RPMI7951 (cell line): Measurements from ENCODE around the gene DHRS7B. TPM values are rescaled to one million over a fixed set of nuclear protein-coding genes. Genes with fewer than 3 reads are reported as not detected.
"Not testable (repeated sequence)": the region's sequence is repeated elsewhere in the genome, so short reads cannot be mapped to it uniquely, and the experiment has no call there.

Experiments
- DNase-seq: peaks from one replicate; pipeline ENCODE4 v3.0.0-alpha.2; 2012; ENCODE audit warnings: low read depth
- total RNA-seq: library from RNA; depleted of rRNA; stranded (reverse); fragments of >200 nt; shearing (Covaris generic); gene quantifications from 2 replicates; pipeline ENCODE4 v1.2.3, GENCODE V29; 2014

DHRS7B gene
- total RNA-seq, 1 experiment from 2014 or later, result 15.9 TPM

DNA sequence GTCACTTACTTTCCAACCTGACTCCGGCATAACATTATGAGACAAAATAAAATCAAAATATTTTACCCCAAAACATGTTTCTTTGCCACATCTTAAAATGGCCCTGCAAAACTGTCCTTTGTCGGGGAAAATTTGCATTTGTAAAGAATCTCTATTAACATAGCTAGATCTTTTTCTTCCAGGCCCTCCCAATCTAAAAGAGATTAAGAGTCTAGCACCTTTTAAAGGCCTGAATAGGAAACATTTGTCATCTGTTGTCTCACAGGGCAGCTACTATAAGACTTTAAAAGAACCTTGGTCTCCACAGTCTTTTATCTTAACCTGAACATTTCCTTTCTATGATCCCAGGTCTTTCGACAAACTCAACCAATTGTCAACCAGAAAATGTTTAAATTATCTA is 18.1 kb upstream of the DHRS7B start:
- DNase-seq, result no peak

DNA sequence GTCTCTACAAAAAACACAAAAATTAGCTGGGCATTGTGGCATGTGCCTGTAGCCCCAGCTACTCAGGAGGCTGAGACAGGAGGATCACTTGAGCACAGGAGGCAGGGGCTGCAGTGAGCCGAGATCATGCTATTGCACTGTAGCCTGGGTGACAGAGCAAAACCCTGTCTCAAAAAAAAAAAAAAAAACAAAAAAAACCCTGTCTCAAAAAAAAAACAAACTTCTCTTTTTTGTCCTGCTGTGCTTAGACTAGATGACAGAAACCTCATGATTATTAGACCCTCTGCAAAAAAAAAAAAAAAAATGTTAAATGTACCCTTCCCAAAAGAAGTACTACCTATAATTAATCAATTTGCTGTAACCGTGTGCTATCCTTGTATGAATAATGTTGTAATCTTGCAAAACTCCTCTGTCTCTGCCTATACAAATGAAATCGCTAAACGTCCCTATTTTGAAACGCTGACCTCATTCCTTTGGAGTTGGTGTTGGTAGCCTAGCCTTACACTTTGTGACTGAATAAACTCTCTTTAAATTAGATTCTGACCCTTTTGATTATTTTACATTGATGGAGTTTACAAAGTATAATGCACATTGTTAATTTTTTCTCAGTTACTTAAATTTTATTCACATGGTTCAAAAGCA is 13.6 kb upstream of the DHRS7B start:
- no peak for DNase-seq

DNA sequence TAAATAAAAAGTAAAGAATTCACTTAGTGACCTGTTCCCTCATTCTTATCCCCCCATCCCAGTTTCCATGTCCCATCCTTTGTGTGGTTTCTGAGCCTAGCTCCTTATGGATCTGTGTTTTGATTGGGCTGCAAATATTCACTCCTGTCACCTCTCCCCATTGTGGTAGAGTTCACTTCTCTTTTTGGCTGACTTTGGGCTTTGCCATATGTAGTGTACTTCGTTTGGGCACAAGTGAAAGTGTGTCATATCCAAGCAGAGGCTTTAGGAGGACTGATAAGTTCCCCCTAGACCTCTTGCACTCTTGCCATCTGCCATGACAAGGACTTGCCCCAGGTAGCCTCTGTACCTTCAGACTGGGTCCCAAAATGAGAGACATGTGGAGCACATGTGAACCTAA is 13.0 kb upstream of the DHRS7B start:
- DNase-seq, result no peak

DNA sequence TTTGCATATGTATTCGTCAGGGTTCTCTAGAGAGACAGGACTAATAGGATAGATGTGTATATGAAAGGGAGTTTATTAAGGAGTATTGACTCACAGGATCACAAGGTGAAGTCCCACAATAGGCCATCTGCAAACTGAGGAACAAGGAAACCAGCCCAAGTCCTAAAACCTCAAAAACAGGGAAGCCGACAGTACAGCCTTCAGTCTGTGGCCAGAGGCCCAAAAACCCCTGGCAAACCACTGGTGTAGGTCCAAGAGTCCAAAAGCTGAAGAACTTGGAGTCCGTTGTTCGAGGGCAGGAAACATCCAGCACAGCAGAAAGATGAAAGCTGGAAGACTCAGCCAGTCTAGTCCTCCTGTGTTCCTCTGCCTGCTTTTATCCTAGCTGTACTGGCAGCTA is 12.0 kb upstream of the DHRS7B start:
- not testable (repeated sequence) for DNase-seq

DNA sequence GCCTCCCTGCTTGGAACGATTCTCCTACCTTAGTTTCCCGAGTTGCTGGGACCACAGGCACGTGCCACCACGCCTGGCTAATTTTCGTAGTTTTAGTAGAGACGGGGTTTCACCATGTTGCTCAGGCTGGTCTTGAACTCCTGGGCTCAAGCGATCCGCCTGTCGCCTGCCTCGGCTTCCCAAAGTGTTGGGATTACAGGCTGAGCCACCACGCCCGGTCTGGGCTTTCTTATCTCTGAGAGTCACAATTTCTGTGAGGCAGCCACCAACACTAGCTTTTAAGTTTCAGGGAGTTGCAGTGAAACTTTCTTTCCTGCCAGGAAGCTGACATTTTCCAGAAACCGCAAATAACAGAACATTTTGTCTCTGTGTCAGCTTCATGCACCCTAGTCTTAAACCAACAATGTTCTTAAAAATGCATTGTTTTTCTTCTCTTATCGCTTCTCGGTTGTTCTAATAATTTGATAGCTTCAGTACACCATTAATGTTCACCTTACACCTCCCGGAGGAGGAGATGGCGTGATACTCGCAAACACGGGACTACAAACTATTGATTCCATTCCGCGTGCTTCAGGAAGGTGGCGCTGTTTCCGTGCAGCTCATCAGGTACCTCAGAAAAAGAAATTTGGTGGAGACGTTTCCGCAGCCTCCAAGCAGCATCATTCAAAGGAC is 7.4 kb upstream of the DHRS7B start:
- peak; percentile 60 for DNase-seq

DNA sequence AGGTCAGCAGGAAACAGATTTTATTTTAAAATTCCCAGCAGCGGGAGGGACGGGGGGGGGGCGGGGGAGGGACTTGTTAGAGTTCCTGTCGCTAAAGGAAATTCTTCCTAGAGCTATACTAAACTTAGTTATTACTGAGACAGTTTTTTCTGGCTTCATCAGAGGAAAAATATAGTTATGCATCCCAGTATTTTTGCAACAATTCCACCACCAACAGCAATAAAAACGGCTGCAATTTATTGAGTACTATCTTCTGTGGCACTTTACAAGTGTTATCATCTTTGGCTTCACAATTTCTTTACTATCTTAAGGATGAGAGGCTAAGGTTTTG is 6.9 kb upstream of the DHRS7B start:
- no peak for DNase-seq

DNA sequence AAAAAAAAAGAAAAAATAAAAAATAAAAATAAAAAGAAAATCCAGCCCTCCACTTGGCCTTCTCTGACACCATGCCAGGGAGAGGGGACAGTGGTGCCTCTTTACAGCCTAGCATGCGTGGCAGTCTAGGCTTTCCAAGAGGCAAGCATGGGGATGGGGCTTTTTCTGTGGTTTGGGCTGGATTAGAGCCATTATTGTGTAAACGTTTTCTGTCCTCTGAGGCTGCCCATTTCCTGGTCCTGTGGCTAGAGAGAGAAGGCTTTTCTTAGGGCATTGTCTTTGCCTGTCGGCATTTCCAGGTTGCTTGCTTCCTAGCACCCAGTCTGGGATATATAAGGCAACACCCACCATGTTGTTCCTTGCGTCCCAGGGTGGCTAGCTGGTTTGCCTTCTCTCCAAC is 2.7 kb upstream of the DHRS7B start:
- peak; percentile 8 for DNase-seq

DNA sequence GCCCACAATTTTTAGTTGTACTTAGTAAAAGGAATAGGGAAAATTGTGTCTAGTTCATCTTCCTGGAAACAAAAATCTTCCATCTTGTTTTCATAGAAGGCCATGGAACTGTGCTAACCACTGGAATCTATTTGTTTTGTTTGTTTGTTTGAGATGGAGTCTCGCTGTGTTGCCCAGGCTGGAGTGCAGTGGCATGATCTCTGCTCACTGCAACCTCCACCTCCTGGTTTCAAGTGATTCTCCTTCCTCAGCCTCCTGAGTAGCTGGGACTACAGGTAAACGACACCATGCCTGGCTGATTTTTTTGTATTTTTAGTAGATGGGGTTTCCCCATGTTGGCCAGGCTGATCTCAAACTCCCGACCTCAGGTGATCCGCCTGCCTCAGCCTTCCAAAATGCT is 2.2 kb upstream of the DHRS7B start:
- DNase-seq, result not testable (repeated sequence)

DNA sequence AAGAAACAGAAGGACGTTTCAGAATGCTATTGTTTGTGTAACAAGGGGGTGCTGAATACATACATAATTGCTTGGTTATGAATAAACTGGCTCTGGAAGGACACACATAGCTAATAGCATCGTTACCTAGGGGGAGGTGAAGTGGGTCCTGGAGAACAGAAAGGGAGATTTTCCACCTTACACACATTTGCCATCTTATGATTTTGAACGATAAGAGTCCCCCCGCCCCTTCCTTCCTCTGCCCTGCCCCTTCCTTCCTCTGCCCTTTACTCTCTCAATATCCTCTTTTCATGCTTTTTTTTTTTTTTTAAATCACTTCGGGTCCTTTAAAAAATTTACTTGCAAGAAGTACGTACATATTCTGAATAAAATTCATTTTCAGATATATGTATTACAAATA is 902 bp upstream of the DHRS7B start:
- no peak for DNase-seq

DNA sequence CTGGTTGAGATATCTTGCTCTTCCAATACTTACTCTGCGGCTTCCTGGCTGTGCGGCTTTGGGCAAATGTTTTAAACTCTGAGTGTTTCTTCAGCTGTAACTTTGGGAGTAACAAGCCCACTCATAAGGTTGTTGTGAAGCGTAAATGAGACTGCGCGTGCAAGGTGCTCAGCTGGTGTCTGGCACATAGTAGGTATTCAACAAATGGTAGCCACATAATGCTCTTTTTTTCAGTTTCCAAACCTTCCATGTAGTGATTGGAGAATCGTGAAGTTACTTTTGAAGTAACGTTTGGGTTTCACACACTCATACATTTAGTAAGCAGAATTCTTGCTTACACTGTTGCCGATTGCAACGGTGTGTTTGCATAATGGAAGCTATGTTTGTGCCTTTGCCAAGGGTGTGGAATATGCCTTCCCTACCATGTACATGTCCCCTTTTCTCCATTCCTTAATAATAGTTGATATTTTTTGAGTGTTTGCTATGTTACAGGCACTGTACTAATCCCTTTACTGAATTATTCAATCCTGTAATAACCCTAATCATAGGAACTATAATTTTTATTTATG is 829 bp downstream of the DHRS7B start:
- no peak for DNase-seq

DNA sequence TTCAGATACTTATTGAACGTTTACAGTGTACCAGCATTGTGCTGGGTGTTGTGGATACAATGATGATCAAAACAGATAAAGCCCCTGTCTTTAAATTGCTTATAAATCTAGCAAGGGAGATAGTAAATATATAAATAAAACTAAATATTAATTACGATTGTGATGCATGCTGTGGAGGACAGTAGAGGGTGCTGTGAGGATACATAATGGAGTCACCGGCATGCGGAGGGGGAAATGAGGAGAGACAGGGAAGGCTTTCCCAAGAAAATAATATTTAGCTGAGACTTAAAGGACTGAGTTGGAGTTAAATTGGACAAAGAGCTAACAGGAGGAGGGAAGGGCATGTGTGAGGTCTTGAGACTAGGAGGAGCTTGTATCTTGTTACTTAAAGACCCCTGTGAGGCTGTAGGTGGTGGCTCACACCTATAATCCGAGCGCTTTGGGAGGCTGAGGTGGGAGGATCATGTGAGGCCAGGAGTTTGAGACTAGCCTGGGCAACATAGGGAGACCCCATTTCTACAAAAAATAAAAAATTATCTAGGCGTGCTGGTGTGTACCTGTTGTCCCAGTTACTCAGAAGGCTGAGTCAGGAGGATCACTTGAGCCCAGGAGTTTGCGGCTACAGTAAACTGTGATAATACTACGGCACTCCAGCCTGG is 2.4 kb downstream of the DHRS7B start:
- DNase-seq, result peak; percentile 32

DNA sequence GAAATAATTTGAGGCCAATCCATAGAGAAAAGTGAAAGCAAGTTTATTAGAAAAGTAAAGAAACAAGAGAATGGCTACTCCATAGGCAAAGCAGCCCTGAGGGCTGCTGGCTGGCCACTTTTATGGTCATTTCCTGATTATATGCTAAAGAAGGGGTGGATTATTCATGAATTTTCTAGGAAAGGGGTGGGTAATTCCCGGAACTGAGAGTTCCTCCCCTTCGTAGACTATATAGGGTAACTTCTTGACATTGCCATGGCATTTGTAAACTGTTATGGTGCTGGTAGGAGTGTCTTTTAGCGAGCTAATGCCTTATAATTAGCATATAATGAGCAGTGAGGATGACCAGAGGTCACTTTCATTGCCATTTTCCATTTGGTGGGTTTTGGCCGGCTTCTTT is 4.4 kb downstream of the DHRS7B start:
- no peak for DNase-seq

DNA sequence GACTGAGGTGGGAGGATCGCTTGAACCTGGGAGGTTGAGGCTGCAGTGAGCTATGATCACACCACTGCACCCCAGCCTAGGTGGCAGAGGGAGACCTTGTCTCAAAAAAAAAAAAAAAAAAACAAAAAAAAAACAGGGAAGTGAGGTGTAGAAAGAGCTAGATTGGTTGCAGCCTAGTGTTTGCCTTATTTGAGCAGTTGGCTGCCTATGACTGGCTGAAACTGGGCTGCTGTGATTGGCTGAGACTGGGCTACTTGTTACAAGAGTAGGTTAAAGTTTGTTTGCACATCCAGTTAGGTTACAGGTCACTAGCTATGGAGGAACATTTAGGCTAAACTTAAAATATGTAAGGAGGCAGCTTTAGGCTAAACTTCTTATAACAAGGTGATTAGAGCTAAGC is 5.7 kb downstream of the DHRS7B start:
- no peak for DNase-seq

DNA sequence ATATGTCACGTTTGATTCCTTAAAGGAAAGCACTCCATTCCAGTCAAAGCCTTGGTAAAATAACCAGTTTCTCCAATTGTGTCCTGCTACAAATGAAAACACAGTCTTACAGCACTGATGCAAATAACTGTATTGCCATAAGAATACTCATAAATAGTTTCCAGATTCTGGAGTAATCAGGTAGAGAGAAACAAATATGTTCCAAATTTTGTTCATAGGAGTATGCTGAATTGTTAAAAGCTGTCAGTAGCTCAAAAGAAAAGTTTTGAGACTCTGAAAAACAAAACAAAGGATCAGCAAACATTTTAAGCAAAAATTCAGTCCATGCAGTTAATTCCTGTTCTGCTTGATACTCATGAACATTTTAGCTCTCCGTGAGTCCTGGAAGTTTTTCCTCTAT is 7.8 kb downstream of the DHRS7B start:
- no peak for DNase-seq

DNA sequence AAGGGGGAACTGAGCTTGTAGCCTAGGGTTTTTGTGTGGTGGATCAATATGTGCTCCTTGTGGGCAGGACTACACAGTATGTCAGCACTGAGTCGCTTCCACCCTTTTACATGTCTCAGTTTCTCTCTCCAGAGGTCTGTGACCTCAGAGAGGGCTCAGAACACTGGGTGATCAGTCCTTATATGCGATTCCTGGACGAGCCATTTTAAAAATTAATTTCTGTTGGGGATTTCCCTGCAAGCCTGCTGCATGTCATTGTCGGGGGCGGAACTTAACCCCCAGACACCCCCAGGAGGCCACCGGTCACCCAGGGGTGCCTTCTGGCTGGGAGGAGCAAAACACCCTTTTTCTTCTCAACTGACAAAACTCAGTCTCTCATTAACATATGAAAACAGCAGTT is 14.1 kb downstream of the DHRS7B start:
- no peak for DNase-seq

DNA sequence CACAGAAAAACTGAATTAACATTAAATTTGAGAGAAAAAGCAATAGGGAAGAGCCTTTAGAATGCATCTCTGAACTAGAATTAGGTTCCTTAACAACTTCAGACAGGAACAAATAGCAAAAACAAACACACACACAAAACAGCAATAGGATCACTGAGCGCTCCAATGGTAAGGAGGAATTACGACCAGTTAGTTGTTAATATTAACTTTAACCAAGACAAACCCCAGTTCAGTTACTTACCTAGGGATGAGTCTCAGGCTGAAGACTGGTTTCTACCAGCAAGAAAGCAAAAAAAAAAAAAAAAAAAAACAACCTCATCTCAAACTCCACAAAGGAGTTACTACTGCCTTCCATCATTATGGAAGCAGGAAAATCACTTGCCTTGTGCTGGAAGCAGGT is 14.6 kb downstream of the DHRS7B start:
- DNase-seq, result no peak

DNA sequence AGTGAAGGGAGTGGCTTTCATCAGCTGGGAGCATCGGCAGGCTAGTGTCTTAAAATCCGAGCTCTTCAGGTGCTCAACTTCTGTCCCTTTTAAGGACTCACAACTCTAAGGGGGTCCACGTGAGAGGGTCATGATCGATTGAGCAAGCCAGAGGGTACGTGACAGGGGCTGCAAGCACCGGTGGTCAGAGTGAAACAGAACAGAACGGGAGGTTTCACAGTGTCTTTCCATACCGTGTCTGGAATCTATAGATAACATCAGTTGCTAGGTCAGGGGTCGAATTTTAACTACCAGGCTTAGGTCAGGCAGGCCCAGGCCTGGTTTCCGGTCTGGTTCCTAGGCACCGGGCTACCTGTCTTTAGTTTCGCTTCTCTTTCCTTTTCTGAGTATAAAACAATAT is 15.3 kb downstream of the DHRS7B start:
- not testable (repeated sequence) for DNase-seq

DNA sequence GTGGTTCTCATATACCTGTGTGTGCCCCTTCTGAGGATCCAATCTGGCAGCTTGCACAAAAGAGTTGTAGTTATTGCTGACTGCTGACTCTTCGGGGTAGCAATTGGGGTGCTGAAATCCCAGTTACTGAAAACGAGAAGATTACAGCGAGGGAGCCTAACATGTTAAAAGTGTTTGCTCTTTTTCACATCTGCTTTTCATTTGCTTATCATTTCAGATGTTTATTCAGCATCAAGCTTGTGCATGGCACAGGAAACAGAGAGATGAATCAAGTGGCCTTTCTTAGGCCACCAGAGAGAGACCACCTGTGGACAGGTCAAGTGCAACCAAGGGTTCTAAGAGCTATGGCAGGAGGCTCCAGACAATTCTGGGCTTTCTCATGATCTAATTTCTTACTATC is 16.9 kb downstream of the DHRS7B start:
- no peak for DNase-seq

DNA sequence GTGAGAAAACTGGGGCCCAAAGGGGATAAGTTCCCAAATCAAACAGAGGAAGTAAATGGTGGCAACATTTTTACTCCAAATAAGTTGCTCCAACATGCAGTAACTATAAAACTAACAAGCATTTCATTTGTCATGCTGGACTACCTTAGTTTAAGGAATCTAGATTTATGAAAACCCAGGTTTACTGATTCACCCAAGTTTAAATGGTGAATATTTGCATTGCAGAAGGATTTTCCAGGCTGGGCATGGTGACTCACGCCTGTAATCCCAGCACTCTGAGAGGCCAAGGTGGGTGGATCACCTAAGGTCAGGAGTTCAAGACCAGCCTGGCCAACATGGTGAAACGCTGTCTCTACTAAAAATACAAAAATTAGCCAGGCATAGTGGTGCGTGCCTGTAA is 17.5 kb downstream of the DHRS7B start:
- DNase-seq, result not testable (repeated sequence)

DNA sequence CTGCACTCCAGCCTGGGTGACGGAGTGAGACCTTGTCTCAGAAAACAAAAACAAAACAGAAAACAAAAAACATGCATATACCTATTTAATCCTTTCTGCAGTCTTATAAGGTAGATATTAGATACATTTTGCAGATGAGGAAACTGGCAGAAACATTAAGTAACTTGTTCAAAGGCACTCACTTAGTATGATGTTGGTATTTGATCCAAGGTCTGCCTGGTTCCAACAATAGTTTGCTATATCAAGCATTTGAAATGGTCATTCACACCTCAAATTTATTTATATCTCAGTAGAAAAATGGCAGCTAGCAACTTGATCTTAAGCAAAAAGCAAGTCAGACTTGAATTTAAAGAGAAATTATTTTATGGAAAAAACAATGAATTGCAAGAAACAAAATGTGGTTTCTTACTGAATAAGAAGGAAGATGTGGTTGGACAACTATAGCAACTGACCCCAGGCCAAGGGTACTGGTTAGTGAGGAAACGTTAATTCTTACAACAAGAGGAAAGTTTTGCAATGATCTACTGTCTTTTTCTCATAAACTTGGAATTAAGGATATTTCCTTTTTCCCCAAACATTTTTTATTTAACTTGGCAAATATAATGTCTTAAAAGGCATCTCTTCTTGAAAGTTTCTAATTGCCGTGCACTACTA is 19.7 kb downstream of the DHRS7B start:
- no peak for DNase-seq

DNA sequence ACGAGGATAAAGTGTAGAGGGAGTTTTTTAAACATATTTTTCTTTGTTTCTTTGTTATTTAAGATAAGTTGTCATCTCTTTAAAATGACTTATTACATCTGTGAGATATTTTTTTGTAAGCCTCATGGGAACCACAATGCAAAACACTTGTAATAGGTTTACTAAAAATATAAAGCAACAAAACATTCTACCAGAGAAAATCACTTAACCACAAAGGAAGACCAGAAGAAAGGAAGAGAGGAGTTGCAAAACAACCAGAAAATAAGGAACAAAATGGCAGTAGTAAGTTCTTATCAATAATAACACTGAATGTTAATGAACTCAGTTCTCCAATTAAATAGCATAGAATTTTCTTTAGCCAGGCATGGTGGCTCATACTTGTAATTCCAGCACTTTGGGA is 22.9 kb downstream of the DHRS7B start:
- DNase-seq, result no peak

DNA sequence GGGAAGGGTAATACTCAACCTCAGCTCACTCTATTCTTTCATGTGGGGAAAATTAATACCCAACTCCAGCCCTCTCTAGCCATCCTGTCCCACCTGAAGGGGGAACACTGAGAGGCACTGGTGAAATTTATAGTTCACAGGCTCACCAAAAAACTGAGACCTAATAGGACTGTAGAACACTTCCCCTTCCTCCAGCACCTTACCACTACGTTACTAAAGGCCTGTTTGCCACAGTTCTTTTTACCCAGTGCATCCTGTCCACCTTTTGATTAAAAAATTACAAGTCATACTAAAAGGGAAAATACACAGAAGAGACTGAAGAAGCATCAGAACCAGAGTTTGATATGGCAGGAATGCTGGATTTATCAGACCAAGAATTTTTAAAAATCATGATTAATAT is 26.0 kb downstream of the DHRS7B start:
- no peak for DNase-seq
